ENCODE measurements around the gene GSDMA. TPM values are rescaled to one million over a fixed set of nuclear protein-coding genes. Genes with fewer than 3 reads are reported as not detected.

GSDMA gene
- total and polyA plus RNA-seq, 12 donors: 0.06 to 1.3 (median 0.42) TPM; not detected in 6

GRCh38 chr17:39966771-39967170 lies 4.0 kb downstream of the GSDMA start:
- Histone ChIP-seq H3K36me3 (no peaks in the 10 kb centered on the region), H3K27ac (peak overlapping the region in 1 of 10 donors; percentile 79)

GRCh38 chr17:39968761-39969160 lies 6.0 kb downstream of the GSDMA start:
- H3K36me3 ChIP-seq: no peaks in the 10 kb centered on the region
- H3K9me3 ChIP-seq: no peaks in the 10 kb centered on the region
- peak overlapping the region in 1 of 10 donors; percentile 79 for H3K27ac ChIP-seq
- H3K4me3 ChIP-seq: no peak overlapping the region
- no peak for DNase-seq
- 80 to 82% methylated on average over 2 of the region's 2 CpGs for WGBS, 2 donors
- H3K27me3 ChIP-seq: peaks cover 0 to 42% (median 3%) of the 10 kb centered on the region in 7 donors
- peaks cover 0 to 51% (median 0%) of the 10 kb centered on the region in 9 donors for H3K4me1 ChIP-seq
- intact Hi-C loops (cut with DNase I): no loop called here
- no peak for TF ChIP-seq CTCF (IDR thresholded peaks at IDR 0.05)
- ATAC-seq: no peak

More at GRCh38 chr17:39966771-39967170, 4.0 kb downstream of the GSDMA start:
- H3K4me1 ChIP-seq: peaks cover 0 to 33% (median 0%) of the 10 kb centered on the region in 9 donors
- WGBS, 2 donors: 90 to 92% methylated on average over 6 of the region's 6 CpGs
- TF ChIP-seq CTCF (IDR thresholded peaks at IDR 0.05): no peak
- H3K4me3 ChIP-seq: no peak overlapping the region
- no peaks in the 10 kb centered on the region for H3K9me3 ChIP-seq
- ATAC-seq (no peak), DNase-seq (no peak)
- intact Hi-C loops (cut with DNase I): no loop called here
- peaks cover 0 to 48% (median 4%) of the 10 kb centered on the region in 7 donors for H3K27me3 ChIP-seq

- 62 to 80% methylated on average over 6 of the region's 6 CpGs for WGBS, 2 donors
- peaks cover 0 to 40% (median under 1%) of the 10 kb centered on the region in 7 donors for H3K27me3 ChIP-seq
These were observed 6.6 kb downstream of the GSDMA start for GRCh38 chr17:39969375-39969774.

GRCh38 chr17:39970157-39970692 lies 7.4 kb downstream of the GSDMA start:
- H3K27ac ChIP-seq: no peak overlapping the region
- H3K4me3 ChIP-seq: no peak overlapping the region
- peaks cover 0 to 58% (median 0%) of the 10 kb centered on the region in 9 donors for H3K4me1 ChIP-seq
- intact Hi-C loops (cut with DNase I): loop anchor here in 2 of 10 donors (10.0 kb wide), 2 partner anchors 85 to 105 kb away; partner anchors contain the start of genes IKZF3 (in 1 of the 2) and ZPBP2 (in 1 of the 2)
- H3K9me3 ChIP-seq: no peaks in the 10 kb centered on the region
- DNase-seq: no peak
- WGBS, 2 donors: 58 to 61% methylated on average over 7 of the region's 7 CpGs
- H3K36me3 ChIP-seq: no peaks in the 10 kb centered on the region
- peaks cover 0 to 41% (median 0%) of the 10 kb centered on the region in 7 donors for H3K27me3 ChIP-seq
- no peak for TF ChIP-seq CTCF (IDR thresholded peaks at IDR 0.05)
- ATAC-seq: no peak

More at GRCh38 chr17:39969375-39969774, 6.6 kb downstream of the GSDMA start:
- no peak overlapping the region for H3K4me3 ChIP-seq
- no peaks in the 10 kb centered on the region for H3K9me3 ChIP-seq
- no peak for TF ChIP-seq CTCF (IDR thresholded peaks at IDR 0.05)
- peak overlapping the region in 1 of 10 donors; percentile 79 for H3K27ac ChIP-seq
- DNase-seq (no peak), ATAC-seq (no peak)
- peaks cover 0 to 57% (median 0%) of the 10 kb centered on the region in 9 donors for H3K4me1 ChIP-seq
- H3K36me3 ChIP-seq: no peaks in the 10 kb centered on the region
- intact Hi-C loops (cut with DNase I): no loop called here

Data from heart right ventricle (tissue), 16 donors.